ENCODE measurements around the gene WDR1.

The WDR1 gene

DNA sequence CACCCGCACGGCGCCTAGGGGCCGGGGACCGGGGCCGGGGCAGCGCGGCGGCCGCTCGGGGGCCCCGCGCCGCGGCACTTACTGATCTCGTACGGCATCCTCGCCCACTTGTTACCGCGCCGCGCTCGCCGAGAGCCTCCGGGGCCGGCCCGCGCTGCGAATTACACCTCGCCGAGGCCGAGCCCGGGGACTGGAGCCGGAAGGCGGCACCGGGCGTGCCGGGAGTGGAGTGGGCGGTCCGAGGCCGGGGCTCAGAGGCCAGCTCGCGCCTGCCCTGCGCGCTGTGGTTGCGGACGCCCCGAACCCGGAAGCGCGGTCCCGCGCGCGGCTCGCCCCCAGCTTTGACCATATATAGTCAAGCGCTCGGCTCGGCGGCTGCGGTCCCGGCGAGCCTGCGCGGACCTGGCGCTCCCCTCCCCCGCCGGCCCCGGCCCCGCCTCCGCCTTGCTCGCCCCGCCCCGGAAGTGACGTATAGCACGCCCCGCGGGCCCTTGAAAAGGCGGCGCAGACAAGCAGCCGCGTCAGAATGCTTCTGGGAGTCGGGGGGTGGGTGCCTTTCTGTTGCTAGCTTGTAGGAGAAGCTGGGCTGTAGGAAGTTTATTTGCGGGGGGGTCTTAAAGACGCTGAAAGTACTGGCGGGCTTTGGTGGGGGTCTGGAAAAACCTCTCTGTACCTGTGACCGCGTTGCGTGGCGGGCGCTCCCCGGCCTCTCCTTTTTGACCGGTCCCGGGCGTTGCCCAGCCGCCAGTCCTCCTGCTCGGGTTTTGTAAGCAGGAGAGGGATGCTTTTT is at the start of gene WDR1:
WDR1 (minus strand) TSS at position 231 of the 790 bp plus-strand sequence; CDS start at position 98, 133 bp downstream.
- DNase-seq: peak; percentile 63

DNA sequence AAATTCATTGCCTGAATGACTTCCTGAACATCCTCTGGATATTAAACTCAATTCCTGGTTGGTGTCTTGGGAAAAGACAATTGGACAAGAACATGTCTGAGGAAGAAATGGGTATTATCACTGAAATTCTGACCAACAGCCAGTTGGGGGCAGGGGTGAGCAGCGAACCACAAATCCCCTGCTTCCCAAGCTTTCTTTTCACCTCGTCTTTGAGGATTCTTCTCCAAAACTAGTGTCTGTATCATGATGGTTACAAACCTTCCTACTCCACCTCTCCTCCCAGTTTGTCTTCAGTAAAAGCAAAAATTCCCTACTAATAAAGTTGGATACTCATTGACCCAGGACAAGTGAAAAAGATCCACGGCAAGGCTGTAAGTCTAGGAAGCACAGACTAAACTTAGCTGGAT is 48.3 kb upstream of the WDR1 start:
- no peak for DNase-seq

DNA sequence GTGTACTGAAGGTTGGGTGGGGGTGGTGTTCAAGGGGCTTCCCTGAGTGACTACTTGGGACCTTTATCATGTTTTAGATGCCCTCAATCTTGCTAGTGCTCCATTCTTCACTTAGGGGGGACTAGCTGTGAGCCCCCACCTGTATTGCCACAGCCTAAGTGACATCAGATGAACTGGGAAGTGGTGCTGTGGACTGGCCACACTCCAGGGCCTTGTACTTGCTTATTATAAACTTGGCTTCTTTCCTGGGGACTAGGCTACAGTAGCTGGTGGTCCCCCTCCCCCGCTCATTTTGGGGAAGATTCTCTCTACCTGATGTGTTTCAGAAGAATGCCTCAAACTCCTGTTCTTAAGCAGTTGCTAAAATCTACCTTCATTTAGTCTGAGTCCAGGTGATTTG is 46.7 kb upstream of the WDR1 start:
- no peak for DNase-seq

GRCh38 chr4:10162341-10163000 is 45.9 kb upstream of the WDR1 start:
- DNase-seq: no peak

GRCh38 chr4:10161840-10162239 is 45.2 kb upstream of the WDR1 start:
- no peak for DNase-seq

DNA sequence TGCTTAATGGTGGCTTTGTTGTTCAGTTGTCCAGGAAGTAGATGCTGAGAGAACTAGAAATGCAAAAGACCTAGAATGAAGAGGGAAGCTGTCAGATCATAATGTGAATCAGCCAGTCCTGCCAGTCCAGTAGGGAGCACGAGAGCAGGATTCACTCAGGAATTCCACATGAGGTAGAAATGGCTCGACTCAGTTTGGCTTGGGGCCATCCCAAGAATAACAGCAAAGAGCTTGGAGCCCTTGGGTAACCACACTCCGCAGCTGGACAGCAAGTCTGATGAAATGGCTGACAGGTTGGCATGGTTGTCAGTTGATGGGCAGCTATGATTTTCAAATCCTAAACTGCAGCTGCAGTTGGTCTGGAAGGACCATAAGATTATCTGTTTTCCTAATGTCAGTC is 44.5 kb upstream of the WDR1 start:
- DNase-seq: no peak

GRCh38 chr4:10160281-10160856 is 43.8 kb upstream of the WDR1 start:
- DNase-seq: no peak

GRCh38 chr4:10159671-10160070 is 43.1 kb upstream of the WDR1 start:
- DNase-seq: no peak

DNA sequence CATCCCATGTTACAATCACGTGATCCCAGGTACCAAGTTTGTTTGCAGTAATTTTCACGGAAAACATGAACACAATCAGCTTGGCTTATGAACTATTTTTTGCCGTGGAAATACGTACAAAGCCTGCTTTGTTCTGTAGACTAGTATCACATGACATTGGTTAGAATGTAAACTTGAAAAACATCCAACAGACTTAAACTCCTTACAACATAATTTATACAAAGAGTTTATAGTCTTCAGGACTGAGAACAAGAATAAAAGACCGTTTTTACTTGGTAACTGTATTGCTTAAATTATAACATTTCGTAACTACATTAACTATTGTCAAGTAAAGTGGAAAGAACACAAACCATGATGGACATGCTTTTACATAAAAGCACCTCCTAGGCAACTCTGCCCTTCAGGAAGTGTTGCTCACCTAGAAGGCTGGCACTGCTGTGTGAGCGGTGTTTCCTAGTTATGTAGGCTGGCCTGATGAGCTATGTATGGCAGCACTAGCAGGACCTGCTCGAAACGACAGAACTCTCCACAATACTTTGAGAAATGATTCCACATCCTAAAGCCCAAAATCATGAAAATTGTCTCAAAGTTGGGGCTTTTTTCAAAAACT is 41.8 kb upstream of the WDR1 start:
- no peak for DNase-seq

DNA sequence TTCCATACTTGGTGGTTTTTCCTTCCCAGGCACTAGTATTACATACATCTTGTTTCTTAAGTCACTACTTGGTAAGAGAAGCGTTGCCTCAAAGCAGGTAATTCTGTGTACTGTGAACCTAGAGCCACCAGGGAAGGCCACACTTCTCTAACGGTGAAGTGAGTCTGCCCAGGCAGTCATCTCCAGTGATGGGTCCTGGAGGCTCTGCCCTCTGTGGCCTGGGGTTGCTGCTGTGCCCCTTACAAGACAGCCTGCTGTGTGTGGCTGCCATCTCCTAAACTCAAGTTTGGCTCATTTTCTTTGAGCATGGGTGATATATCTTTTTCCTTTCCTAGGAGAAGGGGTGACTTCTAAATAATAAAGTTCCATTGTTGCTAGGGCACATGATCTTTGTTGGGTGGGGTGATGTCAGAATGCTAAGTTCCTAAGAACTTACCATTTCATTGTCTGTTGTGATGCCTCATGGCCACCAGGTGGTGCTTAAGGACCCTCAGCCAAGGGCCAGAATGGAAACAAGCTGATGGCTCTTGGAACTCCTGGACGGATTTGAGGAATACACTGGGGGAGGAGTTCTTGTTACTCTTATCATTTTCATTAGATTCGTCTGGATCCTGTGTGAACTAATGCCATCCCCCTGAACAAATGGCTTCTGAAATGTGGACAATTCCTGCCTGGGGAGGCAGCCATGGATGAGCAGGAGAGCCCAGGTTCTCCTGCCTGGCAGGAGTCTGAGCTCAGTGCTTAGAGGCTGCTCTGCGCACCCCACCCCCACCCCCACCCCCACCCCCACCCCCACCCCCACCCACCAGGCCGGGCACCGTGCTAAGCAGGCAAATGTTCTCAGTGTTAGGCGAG is 41.1 kb upstream of the WDR1 start:
- peak; percentile 33 for DNase-seq

DNA sequence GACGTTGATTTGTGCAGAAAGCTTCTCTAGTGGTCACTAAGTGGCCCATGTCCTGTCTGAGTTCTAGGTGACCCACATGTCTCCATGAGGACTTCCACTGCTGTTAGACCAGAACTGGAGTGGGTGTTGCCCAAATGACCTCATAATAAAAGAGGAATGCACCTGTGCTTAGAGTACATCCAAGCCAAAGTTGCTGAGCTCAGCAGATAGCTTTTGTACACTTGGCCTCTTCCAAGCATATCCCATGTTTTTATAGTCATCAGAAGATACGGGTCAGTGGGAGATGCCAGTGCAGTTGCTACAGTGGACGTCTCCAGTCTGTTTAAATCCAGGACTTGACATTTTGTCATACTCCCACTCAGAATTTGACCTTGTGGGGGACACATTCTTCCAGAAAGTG is 37.6 kb upstream of the WDR1 start:
- no peak for DNase-seq

DNA sequence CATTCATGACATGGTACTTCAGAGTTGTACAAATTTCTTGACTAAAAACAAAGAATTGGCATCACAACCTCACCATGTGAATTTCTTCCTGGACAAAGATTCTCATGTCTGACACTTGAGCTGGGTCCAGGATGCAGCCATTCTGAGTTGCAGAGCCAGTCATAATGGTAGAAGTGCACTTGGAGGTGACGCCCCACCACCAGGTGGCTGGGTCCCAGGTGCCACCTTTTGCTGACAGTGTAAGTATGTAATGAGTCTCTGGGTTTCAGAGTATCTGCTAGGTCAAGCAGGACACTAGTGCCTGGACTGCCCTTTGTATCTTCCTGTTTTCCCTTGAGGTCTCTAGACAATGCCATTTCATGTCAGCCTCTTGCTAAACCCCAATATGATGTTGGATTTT is 36.6 kb upstream of the WDR1 start:
- no peak for DNase-seq

DNA sequence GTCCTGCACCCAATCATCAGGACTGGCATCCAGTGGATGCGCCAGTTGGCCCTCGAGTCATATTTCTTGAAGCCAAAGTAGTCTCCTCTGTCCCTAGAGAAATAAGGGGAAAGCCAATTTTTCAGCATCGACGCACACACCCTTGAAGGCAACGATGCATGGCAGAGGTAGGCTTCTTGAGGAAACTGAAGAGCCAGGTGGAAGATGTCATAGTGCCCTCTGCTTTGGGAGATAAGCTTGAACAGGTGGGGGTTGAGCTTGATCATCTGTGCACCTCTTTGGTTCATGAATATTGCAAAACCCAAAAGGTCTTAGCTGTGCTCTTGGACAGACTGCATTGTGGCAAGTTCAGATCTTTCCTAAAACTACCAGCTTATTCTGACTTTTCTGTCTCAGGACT is 34.6 kb upstream of the WDR1 start:
- no peak for DNase-seq

- DNase-seq: no peak
These were observed 28.4 kb upstream of the WDR1 start for GRCh38 chr4:10144966-10145365.

DNA sequence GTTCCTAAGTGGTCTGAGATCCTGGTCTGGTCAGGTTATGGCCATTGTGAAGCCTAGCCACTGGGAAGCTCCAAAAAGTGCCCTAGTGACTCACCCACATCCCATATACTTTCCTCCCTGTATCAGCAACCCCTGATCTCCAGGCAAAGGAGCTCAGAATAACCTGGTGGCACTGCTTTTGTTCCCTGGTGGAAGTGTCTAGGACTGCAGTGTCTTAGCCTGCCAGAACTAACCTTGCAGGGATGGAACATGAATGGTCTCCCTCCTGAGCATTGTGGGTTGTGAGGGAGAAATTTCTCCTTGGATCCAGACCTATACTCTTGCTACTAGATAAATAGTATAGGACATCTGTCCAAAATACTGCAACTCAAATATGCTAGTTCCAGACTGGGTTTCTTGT is 27.9 kb upstream of the WDR1 start:
- DNase-seq: no peak

GRCh38 chr4:10143171-10143570 is 26.6 kb upstream of the WDR1 start:
- no peak for DNase-seq

- DNase-seq: no peak
These were observed 24.5 kb upstream of the WDR1 start for GRCh38 chr4:10140866-10141759.

GRCh38 chr4:10139518-10139917 is 22.9 kb upstream of the WDR1 start:
- DNase-seq: no peak

DNA sequence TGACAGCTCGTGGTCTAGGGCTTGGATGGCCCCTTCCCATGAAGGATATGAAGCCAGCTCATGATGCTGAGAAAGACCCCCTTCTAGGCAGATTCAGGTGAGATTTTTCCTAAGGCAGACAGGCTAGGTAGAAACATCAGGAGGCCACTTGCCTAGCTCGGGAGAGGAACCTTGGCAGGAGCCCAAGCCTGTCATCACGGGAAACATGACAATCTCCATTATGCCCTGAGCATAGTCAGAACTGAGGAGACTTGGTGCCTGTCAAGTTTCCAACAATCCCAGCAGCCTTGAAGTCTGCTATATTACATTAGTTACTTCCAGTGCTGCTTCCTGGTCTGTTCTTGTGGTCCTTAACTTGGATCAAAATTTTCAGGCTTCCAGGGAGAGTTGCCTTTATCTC is 18.7 kb upstream of the WDR1 start:
- no peak for DNase-seq

- DNase-seq: no peak
These were observed 17.5 kb upstream of the WDR1 start for GRCh38 chr4:10134141-10134540.

DNA sequence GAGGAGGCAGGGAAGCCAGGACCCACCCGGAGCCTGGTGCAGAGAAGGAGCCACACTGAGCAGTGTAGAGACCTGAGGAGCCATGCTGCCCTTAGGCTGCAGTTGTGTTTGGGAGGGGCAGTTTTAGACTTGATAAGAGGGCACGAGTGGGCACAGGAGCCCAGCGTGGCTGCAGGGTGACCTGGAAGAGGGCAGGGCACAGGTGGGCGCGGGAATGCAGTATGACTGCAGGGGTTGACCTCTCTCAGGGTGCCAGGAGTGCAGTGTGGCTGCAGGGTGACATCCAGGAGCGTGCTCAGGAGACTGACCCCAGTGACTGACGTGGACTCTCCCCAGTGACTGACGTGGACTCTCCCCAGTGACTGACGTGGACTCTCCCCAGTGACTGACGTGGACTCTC is 14.6 kb upstream of the WDR1 start:
- no peak for DNase-seq

Data from NCI-H1436 (cell line).